A549 (cell line): ENCODE measurements around the gene CHD6.

Source experiments
- BHLHE40 ChIP-seq: IDR thresholded peaks from 2 replicates; pipeline ENCODE4 v1.6.1; 2012; ENCODE audit warnings: low read depth, low read length, inconsistent platforms
- CBX8 ChIP-seq: fragments of 200-600 bp; sonication (generic); IDR thresholded peaks from 2 replicates; pipeline ENCODE4 v1.6.1; 2016
- CEBPB ChIP-seq, 2 experiments: fragments of >200 bp in 1 of 2; sonication (Bioruptor Twin) in 1 of 2; formaldehyde crosslinking in 1 of 2; IDR thresholded peaks; 2 replicates each; pipeline ENCODE4 v1.6.1; 2012 to 2016
- CTCF ChIP-seq: fragments of >200 bp; sonication (Bioruptor Twin); formaldehyde crosslinking; IDR thresholded peaks from 3 replicates; pipeline ENCODE4 v1.5.1; 2016
- EHMT2 ChIP-seq: fragments of 200-600 bp; sonication (generic); IDR thresholded peaks from 2 replicates; pipeline ENCODE4 v1.6.1; 2016; ENCODE audit warnings: antibody characterized with exemption, low read depth, mild to moderate bottlenecking, moderate library complexity
- EP300 ChIP-seq, 2 experiments: fragments of >200 bp; sonication (Bioruptor Twin); formaldehyde crosslinking; IDR thresholded peaks; 2 replicates in 1 of 2; 3 replicates in 1 of 2; pipeline ENCODE4 v1.6.1; 2016 to 2017
- JUN ChIP-seq, 2 experiments: fragments of >200 bp; sonication (Bioruptor Twin); formaldehyde crosslinking; IDR thresholded peaks; 2 replicates in 1 of 2; 3 replicates in 1 of 2; pipeline ENCODE4 v1.6.1; 2016 to 2017
- POLR2A ChIP-seq: IDR thresholded peaks from 2 replicates; pipeline ENCODE4 v1.6.1; 2012; ENCODE audit warnings: mild to moderate bottlenecking, low read length
- POLR2AphosphoS2 ChIP-seq: conservative IDR thresholded peaks from 2 replicates; pipeline ENCODE4 v1.6.1; 2012; ENCODE audit warnings: low read length, improper control_type of control experiment, inconsistent platforms

GRCh38 chr20:41476446-41476845 lies 141.7 kb downstream of the CHD6 start:
- TF ChIP-seq BHLHE40 (no peak), CTCF (no peak), EHMT2 (no peak), POLR2A (no peak), JUN (IDR thresholded peaks at IDR 0.05) (no peak), POLR2AphosphoS2 (no peak), EP300 (IDR thresholded peaks at IDR 0.05) (no peak), CBX8 (no peak), CEBPB (IDR thresholded peaks at IDR 0.05) (no peak)
